GM19240 (cell line): ENCODE measurements around the gene ANKDD1B.

Source experiments
- DNase-seq: peaks from one replicate; pipeline ENCODE4 v3.0.0; 2011; ENCODE audit warnings: low spot score; ENCODE audit not compliant: insufficient read length

The ANKDD1B gene

GRCh38 chr5:75616371-75616881, 5.2 kb downstream of the ANKDD1B start:
- no peak for DNase-seq

- DNase-seq, result no peak
Observed at GRCh38 chr5:75616971-75617621, 5.8 kb downstream of the ANKDD1B start.

GRCh38 chr5:75617736-75618352, 6.6 kb downstream of the ANKDD1B start:
- DNase-seq, result no peak

- DNase-seq, result no peak
Observed at GRCh38 chr5:75620184-75620959, 9.1 kb downstream of the ANKDD1B start.

GRCh38 chr5:75622564-75622963, 11.3 kb downstream of the ANKDD1B start:
- no peak for DNase-seq

- DNase-seq, result no peak
Observed at GRCh38 chr5:75623846-75624245, 12.6 kb downstream of the ANKDD1B start.

GRCh38 chr5:75626959-75627358, 15.7 kb downstream of the ANKDD1B start:
- no peak for DNase-seq

GRCh38 chr5:75627801-75628200, 16.5 kb downstream of the ANKDD1B start:
- no peak for DNase-seq

GRCh38 chr5:75630875-75631274, 19.6 kb downstream of the ANKDD1B start:
- DNase-seq, result no peak

- DNase-seq, result no peak
Observed at GRCh38 chr5:75632321-75632720, 21.1 kb downstream of the ANKDD1B start.

- DNase-seq, result no peak
Observed at GRCh38 chr5:75637949-75638348, 26.7 kb downstream of the ANKDD1B start.

GRCh38 chr5:75639535-75640311, 28.5 kb downstream of the ANKDD1B start:
- no peak for DNase-seq

GRCh38 chr5:75640395-75640794, 29.1 kb downstream of the ANKDD1B start:
- DNase-seq, result no peak

- no peak for DNase-seq
Observed at GRCh38 chr5:75640826-75641225, 29.6 kb downstream of the ANKDD1B start.

GRCh38 chr5:75648712-75649111, 37.5 kb downstream of the ANKDD1B start:
- peak; percentile 26 for DNase-seq

GRCh38 chr5:75651575-75652238, 40.5 kb downstream of the ANKDD1B start:
- no peak for DNase-seq

GRCh38 chr5:75653521-75653920, 42.3 kb downstream of the ANKDD1B start:
- no peak for DNase-seq

GRCh38 chr5:75654693-75655295, 43.5 kb downstream of the ANKDD1B start:
- DNase-seq, result no peak

- no peak for DNase-seq
Observed at GRCh38 chr5:75656311-75657003, 45.2 kb downstream of the ANKDD1B start.
